GM23248 (cell line): Measurements from ENCODE around the gene SH3RF1. TPM values are rescaled to one million over a fixed set of nuclear protein-coding genes. Genes with fewer than 3 reads are reported as not detected.

Experiments used
- DNase-seq: peaks from one replicate; pipeline ENCODE4 v3.0.0-alpha.2; 2015
- H2AFZ ChIP-seq: fragments of 200-600 bp; sonication (generic); 2 replicates; pipeline ENCODE4 v1.6.1; 2016; ENCODE audit warnings: antibody characterized with exemption
- H3F3A ChIP-seq: fragments of 200-600 bp; sonication (generic); 2 replicates; pipeline ENCODE4 v1.6.1; 2016; ENCODE audit warnings: mild to moderate bottlenecking, antibody characterized with exemption, mixed run types; ENCODE audit not compliant: insufficient read depth
- H3K27ac ChIP-seq: fragments of 200-600 bp; sonication (generic); 2 replicates; pipeline ENCODE4 v1.5.1; 2016; ENCODE audit warnings: mild to moderate bottlenecking
- H3K27me3 ChIP-seq: fragments of 200-600 bp; sonication (generic); replicated peaks from 2 replicates; pipeline ENCODE4 v1.6.1; 2016; ENCODE audit warnings: mild to moderate bottlenecking; ENCODE audit not compliant: insufficient read depth
- H3K36me3 ChIP-seq: fragments of 200-600 bp; sonication (generic); 2 replicates; pipeline ENCODE4 v1.6.1; 2016; ENCODE audit warnings: low read depth, mild to moderate bottlenecking
- H3K4me1 ChIP-seq: fragments of 200-600 bp; sonication (generic); 2 replicates; pipeline ENCODE4 v1.6.1; 2016; ENCODE audit warnings: mild to moderate bottlenecking; ENCODE audit not compliant: insufficient read depth
- H3K4me2 ChIP-seq: fragments of 200-600 bp; sonication (generic); one replicate; pipeline ENCODE4 v1.6.1; 2016; ENCODE audit warnings: mild to moderate bottlenecking; ENCODE audit not compliant: unreplicated experiment
- H3K4me3 ChIP-seq: fragments of 200-600 bp; sonication (generic); 2 replicates; pipeline ENCODE4 v1.5.1; 2016; ENCODE audit warnings: mild to moderate bottlenecking
- H3K79me2 ChIP-seq: fragments of 200-600 bp; sonication (generic); 2 replicates; pipeline ENCODE4 v1.6.1; 2016; ENCODE audit warnings: mild to moderate bottlenecking; ENCODE audit not compliant: insufficient read depth
- H3K9ac ChIP-seq: fragments of 200-600 bp; sonication (generic); 2 replicates; pipeline ENCODE4 v1.6.1; 2016; ENCODE audit warnings: mild to moderate bottlenecking
- H3K9me2 ChIP-seq: fragments of 200-600 bp; sonication (generic); 2 replicates; pipeline ENCODE4 v1.6.1; 2016; ENCODE audit warnings: mixed run types, mild to moderate bottlenecking, moderate library complexity; ENCODE audit not compliant: insufficient read depth
- H3K9me3 ChIP-seq: fragments of 200-600 bp; sonication (generic); one replicate; pipeline ENCODE4 v1.6.1; 2017; ENCODE audit warnings: low read depth
- H4K20me1 ChIP-seq: fragments of 200-600 bp; sonication (generic); 2 replicates; pipeline ENCODE4 v1.6.0; 2016; ENCODE audit not compliant: insufficient read depth
- EZH2 ChIP-seq: fragments of 200-600 bp; sonication (generic); IDR thresholded peaks from 2 replicates; pipeline ENCODE4 v1.6.1; 2018; ENCODE audit warnings: antibody characterized with exemption, mild to moderate bottlenecking; ENCODE audit not compliant: insufficient read depth, poor library complexity, severe bottlenecking
- EZH2phosphoT487 ChIP-seq: fragments of 200-600 bp; sonication (generic); IDR thresholded peaks from 2 replicates; pipeline ENCODE4 v1.6.1; 2018; ENCODE audit warnings: antibody characterized with exemption, moderate library complexity, mild to moderate bottlenecking, low read depth; ENCODE audit not compliant: insufficient read depth
- WGBS, 2 experiments: methylation state at CpG; one replicate each; pipeline ENCODE4 v1.1.6; 2015 to 2017; ENCODE audit warnings: low lambda C conversion rate in 2 of 2, low coverage in 1 of 2; ENCODE audit errors: missing lambda C conversion rate in 2 of 2; 5-methylcytosine and 5-hydroxymethylcytosine counted together
- in situ Hi-C: fragments of 300-500 bp; cut with MboI; formaldehyde crosslinking; loops from 2 replicates; pipeline ENCODE4 v1.15.0; 2020
- polyA plus RNA-seq: library from polyadenylated mRNA; unstranded; fragments of >200 nt; fragmentation: Nextera tagmentation; extraction: Ambion mirVana; gene quantifications from 2 replicates; pipeline ENCODE4 v1.2.1, GENCODE V29; 2016
- total RNA-seq: library from RNA; depleted of rRNA; stranded (reverse); fragments of >200 nt; shearing (Covaris generic); gene quantifications from 2 replicates; pipeline ENCODE4 v1.2.3, GENCODE V29; 2014

The SH3RF1 gene
- total and polyA plus RNA-seq, 2 experiments from 2014 or later = 28.3 to 55.5 TPM

GRCh38 chr4:169236873-169237626 is 33.7 kb downstream of the SH3RF1 start:
- no peak overlapping the region for H2AFZ ChIP-seq
- in situ Hi-C loops = no loop called here
- no peak overlapping the region for H3K4me2 ChIP-seq
- peaks cover 26% of the 10 kb centered on the region for H3F3A ChIP-seq
- H3K4me1 ChIP-seq = peaks cover 68% of the 10 kb centered on the region
- no peak overlapping the region for H3K9ac ChIP-seq
- 66 to 67% methylated on average over 6 of the region's 6 CpGs for WGBS, 2 experiments
- no peaks in the 10 kb centered on the region for H3K9me2 ChIP-seq
- TF ChIP-seq EZH2phosphoT487 (no peak), EZH2 (no peak)
- no peaks in the 10 kb centered on the region for H3K27me3 ChIP-seq
- peaks cover 6% of the 10 kb centered on the region; the same call in 1 of the 2 replicates for H3K36me3 ChIP-seq
- H4K20me1 ChIP-seq = peaks cover 44% of the 10 kb centered on the region
- H3K79me2 ChIP-seq = peaks cover 100% of the 10 kb centered on the region
- H3K9me3 ChIP-seq = no peaks in the 10 kb centered on the region
- no peak for DNase-seq
- no peak overlapping the region for H3K4me3 ChIP-seq
- H3K27ac ChIP-seq = no peak overlapping the region

DNA sequence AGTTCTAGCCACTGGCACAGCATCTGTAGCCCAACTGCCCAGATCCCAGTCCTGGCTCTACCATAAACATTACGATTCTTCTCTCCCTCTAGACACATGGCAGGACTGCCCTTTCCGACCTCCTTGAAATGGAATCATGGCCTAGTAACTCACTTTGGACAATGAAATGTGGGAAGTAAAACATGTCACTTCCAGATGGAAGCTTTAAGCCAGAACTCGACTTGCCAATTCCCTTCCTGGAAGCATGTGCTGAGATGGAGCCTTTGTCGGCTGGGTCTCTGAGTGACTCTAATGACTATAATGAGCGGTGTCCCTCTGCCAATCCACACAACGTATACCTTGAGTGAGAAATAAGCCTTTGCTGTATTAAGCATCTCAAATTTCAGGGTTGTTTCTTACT is 34.7 kb downstream of the SH3RF1 start:
- Histone ChIP-seq H3K79me2 (peaks cover 100% of the 10 kb centered on the region), H4K20me1 (peaks cover 36% of the 10 kb centered on the region)
- no peak for DNase-seq

DNA sequence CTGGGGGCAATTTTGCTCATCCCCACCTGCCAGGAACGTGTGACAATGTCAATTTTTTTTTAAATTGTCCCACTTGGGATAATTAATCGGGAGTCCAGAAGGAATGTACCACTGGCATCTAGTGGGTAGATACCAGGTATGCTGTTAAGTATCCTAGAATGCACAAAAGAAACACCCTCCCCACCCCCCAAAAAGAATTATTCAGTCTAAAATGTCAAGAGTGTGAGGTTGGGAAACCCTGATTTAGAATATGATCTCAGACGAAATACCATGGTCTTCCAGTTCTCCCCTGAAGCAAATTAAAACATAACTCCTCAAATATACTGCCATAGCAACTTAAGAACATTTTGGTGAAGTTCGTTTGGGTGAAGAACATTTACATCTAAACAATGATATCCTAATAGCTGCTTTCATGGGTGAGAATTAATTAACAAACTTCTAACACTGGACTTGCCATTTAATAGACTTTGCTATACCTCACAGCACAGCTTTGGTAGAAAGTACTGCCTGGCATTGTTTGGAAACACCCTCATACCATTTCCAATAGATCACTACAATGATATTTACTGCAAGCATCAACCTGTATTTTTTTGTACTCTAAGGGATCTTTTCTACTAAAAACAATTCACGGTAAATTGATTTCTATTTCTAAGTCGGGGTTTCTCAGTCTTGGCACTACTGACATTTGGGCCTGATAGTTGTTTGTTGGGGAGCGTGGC is 36.5 kb downstream of the SH3RF1 start:
- H3K27ac ChIP-seq = no peak overlapping the region
- no peak overlapping the region for H3K4me3 ChIP-seq
- H3K4me2 ChIP-seq = no peak overlapping the region
- no peak overlapping the region for H3K9ac ChIP-seq
- peaks cover 59% of the 10 kb centered on the region for H3K4me1 ChIP-seq
- WGBS, 2 experiments = 88 to 91% methylated on average over 7 of the region's 7 CpGs
- TF ChIP-seq EZH2phosphoT487 (no peak), EZH2 (no peak)
- no peaks in the 10 kb centered on the region for H3K9me3 ChIP-seq
- H3K36me3 ChIP-seq = peaks cover 11% of the 10 kb centered on the region; the same call in 1 of the 2 replicates
- H3K79me2 ChIP-seq = peaks cover 96% of the 10 kb centered on the region
- no peaks in the 10 kb centered on the region for H3K9me2 ChIP-seq
- no peak for DNase-seq
- H3K27me3 ChIP-seq = no peaks in the 10 kb centered on the region
- in situ Hi-C loops = no loop called here
- no peak overlapping the region for H2AFZ ChIP-seq
- H4K20me1 ChIP-seq = peaks cover 33% of the 10 kb centered on the region
- H3F3A ChIP-seq = peaks cover 43% of the 10 kb centered on the region

More for the DNA sequence above, 34.7 kb downstream of the SH3RF1 start:
- peaks cover 32% of the 10 kb centered on the region for H3F3A ChIP-seq
- H2AFZ ChIP-seq = no peak overlapping the region
- H3K27me3 ChIP-seq = no peaks in the 10 kb centered on the region
- H3K9me3 ChIP-seq = no peaks in the 10 kb centered on the region
- H3K27ac ChIP-seq = no peak overlapping the region
- peaks cover 11% of the 10 kb centered on the region; the same call in 1 of the 2 replicates for H3K36me3 ChIP-seq
- in situ Hi-C loops = no loop called here
- no peak overlapping the region for H3K4me2 ChIP-seq
- no peak for TF ChIP-seq EZH2
- no peak for TF ChIP-seq EZH2phosphoT487
- H3K4me3 ChIP-seq = no peak overlapping the region
- WGBS, 2 experiments = 50 to 59% methylated on average over 6 of the region's 6 CpGs
- H3K4me1 ChIP-seq = peaks cover 58% of the 10 kb centered on the region
- no peaks in the 10 kb centered on the region for H3K9me2 ChIP-seq
- no peak overlapping the region for H3K9ac ChIP-seq

DNA sequence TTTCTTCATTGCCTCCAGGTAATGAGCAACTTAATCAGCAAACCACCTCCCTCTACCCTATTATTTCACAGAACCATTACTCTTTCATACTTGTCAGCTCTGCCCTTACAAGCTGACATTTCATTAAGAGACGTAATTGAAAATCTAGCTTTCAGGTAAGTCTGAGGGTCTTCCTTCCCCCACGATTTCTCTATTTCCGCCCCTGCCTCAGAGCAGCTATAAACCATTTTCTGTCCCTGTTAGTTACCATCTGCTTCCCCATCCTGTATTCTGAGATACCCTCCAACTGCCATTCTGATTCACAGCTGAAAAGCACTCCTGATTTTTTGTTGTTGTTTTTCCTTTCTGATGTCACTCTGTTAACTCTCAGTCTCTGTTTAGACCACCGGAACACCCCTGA is 37.1 kb downstream of the SH3RF1 start:
- peaks cover 59% of the 10 kb centered on the region for H3K4me1 ChIP-seq
- WGBS, 2 experiments = 99 to 100% methylated on average over 4 of the region's 4 CpGs
- H3K27me3 ChIP-seq = no peaks in the 10 kb centered on the region
- H3K27ac ChIP-seq = no peak overlapping the region
- peaks cover 11% of the 10 kb centered on the region; the same call in 1 of the 2 replicates for H3K36me3 ChIP-seq
- H4K20me1 ChIP-seq = peaks cover 33% of the 10 kb centered on the region
- no peak for TF ChIP-seq EZH2phosphoT487
- TF ChIP-seq EZH2 = no peak
- H3K4me2 ChIP-seq = no peak overlapping the region
- no peak overlapping the region for H3K9ac ChIP-seq
- H2AFZ ChIP-seq = no peak overlapping the region
- in situ Hi-C loops = no loop called here
- no peak overlapping the region for H3K4me3 ChIP-seq
- peaks cover 96% of the 10 kb centered on the region for H3K79me2 ChIP-seq
- peaks cover 43% of the 10 kb centered on the region for H3F3A ChIP-seq
- H3K9me3 ChIP-seq = no peaks in the 10 kb centered on the region
- no peaks in the 10 kb centered on the region for H3K9me2 ChIP-seq
- DNase-seq = no peak
